A549 treated with CpdA at 1 μM for 4 hours (cell line): ENCODE data around the gene HIVEP1. TPM values are rescaled to one million over a fixed set of nuclear protein-coding genes. Genes with fewer than 3 reads are reported as not detected.

Experiments used
- total RNA-seq: library from RNA; stranded (reverse); fragments of 200-300 nt; extraction: Qiagen RNA extraction; gene quantifications from 5 replicates; pipeline ENCODE4 v1.2.3, GENCODE V29; 2022; ENCODE audit warnings: low read depth

Gene HIVEP1
- 11.3 to 13.4 TPM (median 12.4 TPM) in 5 replicates for total RNA-seq

GRCh38 chr6:12012038-12012557, at the start of gene HIVEP1:
HIVEP1 (plus strand) TSS chr6:12012312; CDS start chr6:12015629, 3,317 bp downstream.

Other genes with a start within 250 kb of the HIVEP1 start
- 0.51 to 0.78 TPM (median 0.56 TPM) in 5 replicates for gene ADTRP, start 233.5 kb upstream of the HIVEP1 start, total RNA-seq